H1 (cell line): ENCODE results near the gene DENND1A. TPM values are rescaled to one million over a fixed set of nuclear protein-coding genes. Genes with fewer than 3 reads are reported as not detected.

ENCODE experiments used
- JUN ChIP-seq: IDR thresholded peaks from 2 replicates; pipeline ENCODE4 v1.6.1; 2011; ENCODE audit warnings: low read depth, mild to moderate bottlenecking, improper control_type of control experiment, low read length
- JUND ChIP-seq: IDR thresholded peaks from 2 replicates; pipeline ENCODE4 v1.6.1; 2011; ENCODE audit warnings: mild to moderate bottlenecking, improper control_type of control experiment, low read length
- KDM5A ChIP-seq: fragments of 200-600 bp; IDR thresholded peaks from 2 replicates; pipeline ENCODE4 v1.7.1; 2012; ENCODE audit warnings: mild to moderate bottlenecking, low read length, inconsistent platforms, mixed read lengths
- POLR2A ChIP-seq, 2 experiments: IDR thresholded peaks; 1 replicate in 1 of 2; 2 replicates in 1 of 2; pipeline ENCODE4 v1.6.1; 2011; ENCODE audit warnings: low read depth in 2 of 2, low read length in 2 of 2, mild to moderate bottlenecking in 2 of 2; ENCODE audit errors: control extremely low read depth in 1 of 2
- RBBP5 ChIP-seq: IDR thresholded peaks from 2 replicates; pipeline ENCODE4 v1.7.1; 2012; ENCODE audit warnings: low read depth, mild to moderate bottlenecking, inconsistent platforms, low read length, moderate library complexity, borderline replicate concordance
- TAF1 ChIP-seq: IDR thresholded peaks from 2 replicates; pipeline ENCODE4 v1.6.1; 2011; ENCODE audit warnings: mild to moderate bottlenecking, low read depth, low read length
- polyA plus RNA-seq, 7 experiments: library from polyadenylated mRNA; depleted of rRNA in 3 of 7; stranded (reverse) in 5 of 7; unstranded in 2 of 7; fragments of >200 nt in 5 of 7; fragments of 200-250 nt in 2 of 7; gene quantifications; 1 replicate in 5 of 7; 2 replicates in 1 of 7; 4 replicates in 1 of 7; pipeline versions ENCODE4 v1.2.1 to v1.2.3, GENCODE V29; 2011 to 2013; ENCODE audit warnings: missing spikeins in 2 of 7, mixed read lengths in 2 of 7
- total RNA-seq: library from RNA; stranded (reverse); fragmentation: NEBNext Ultra II Directional; extraction: Animal tissue kit (Norgen Biotek cat#: 25700); gene quantifications from 2 replicates; pipeline ENCODE4 v1.2.1, GENCODE V29; 2021

DENND1A gene
- total and polyA plus RNA-seq, 2 of the 8 experiments (the other 6 are each of a cell fraction or from before 2014, with no cell fraction given), result 24.1 to 26.4 TPM

DNA sequence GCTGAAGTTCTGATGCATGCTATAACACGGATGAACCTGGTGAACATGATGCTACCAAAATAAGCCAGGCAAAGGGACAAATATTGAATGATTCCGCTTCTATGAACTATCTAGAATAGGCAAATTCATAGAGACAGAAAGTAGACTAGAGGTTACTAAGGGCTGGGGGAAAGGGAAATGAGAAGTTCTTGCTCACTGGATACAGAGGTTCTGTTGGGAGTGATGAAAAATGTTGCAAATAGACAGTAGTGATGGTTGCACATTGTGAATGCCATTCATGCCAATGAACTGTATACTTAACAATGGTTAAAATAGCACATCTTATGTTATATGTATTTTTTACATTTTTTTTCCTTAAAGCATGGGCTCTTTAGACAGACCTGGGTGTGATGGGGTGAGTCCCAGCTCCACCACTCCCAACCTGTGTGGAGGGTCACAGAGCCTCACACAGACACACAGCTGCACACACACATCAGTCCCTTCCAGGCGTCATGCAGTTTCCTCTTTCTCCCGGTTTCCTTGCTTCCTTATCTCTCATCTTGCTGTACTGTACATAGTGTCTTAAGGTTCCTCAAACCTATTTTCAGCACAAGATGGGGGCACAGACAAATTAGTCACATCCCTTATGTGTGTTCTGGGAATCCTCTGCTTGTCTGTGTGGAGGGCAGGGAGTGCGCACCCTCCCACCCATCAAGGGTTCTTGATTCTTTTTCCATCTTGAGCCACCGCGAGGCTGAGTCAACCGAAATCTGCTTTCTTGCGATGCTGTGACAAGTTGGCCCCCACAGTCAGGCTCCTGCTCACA, 381.0 kb downstream of the DENND1A start (continued):
- TF ChIP-seq TAF1, result no peak
- TF ChIP-seq JUND, result no peak
- TF ChIP-seq RBBP5, result no peak
- TF ChIP-seq KDM5A, result no peak
- no peak for TF ChIP-seq POLR2A (IDR thresholded peaks at IDR 0.05; ENCODE audit: control extremely low read depth in 1 of 2, low read depth in 2 of 2, low read length in 2 of 2)
- no peak for TF ChIP-seq JUN
- TF ChIP-seq, all 59 proteins: peak for 0
